ENCODE results near the gene PCMT1.
A peak's percentile ranks its signal among the peaks of the same experiment; 100 is the strongest.
"Not testable (repeated sequence)": the region's sequence is repeated elsewhere in the genome, so short reads cannot be mapped to it uniquely, and the experiment has no call there.

The PCMT1 gene

GRCh38 chr6:149823013-149823412 lies 73.5 kb downstream of the PCMT1 start:
- DNase-seq = no peak

- no peak for DNase-seq
Observed at GRCh38 chr6:149825292-149825691, 75.8 kb downstream of the PCMT1 start.

GRCh38 chr6:149830731-149831307 lies 81.3 kb downstream of the PCMT1 start:
- DNase-seq = peak; percentile 21

GRCh38 chr6:149831308-149831820 lies 81.8 kb downstream of the PCMT1 start:
- DNase-seq = no peak

- DNase-seq = no peak
Observed at GRCh38 chr6:149833651-149834050, 84.1 kb downstream of the PCMT1 start.

GRCh38 chr6:149834513-149835481 lies 85.3 kb downstream of the PCMT1 start:
- peak; percentile 53 for DNase-seq

GRCh38 chr6:149840345-149841075 lies 91.0 kb downstream of the PCMT1 start:
- peak; percentile 69 for DNase-seq

GRCh38 chr6:149842331-149842730 lies 92.8 kb downstream of the PCMT1 start:
- no peak for DNase-seq

GRCh38 chr6:149843051-149843633 lies 93.6 kb downstream of the PCMT1 start:
- DNase-seq = no peak

GRCh38 chr6:149844036-149844435 lies 94.5 kb downstream of the PCMT1 start:
- not testable (repeated sequence) for DNase-seq

- no peak for DNase-seq
Observed at GRCh38 chr6:149844480-149844879, 94.9 kb downstream of the PCMT1 start.

- DNase-seq = no peak
Observed at GRCh38 chr6:149845549-149845948, 96.0 kb downstream of the PCMT1 start.

- peak; percentile 69 for DNase-seq
Observed at GRCh38 chr6:149846321-149846720, 96.8 kb downstream of the PCMT1 start.

GRCh38 chr6:149847939-149848267 lies 98.4 kb downstream of the PCMT1 start:
- no peak for DNase-seq

GRCh38 chr6:149848343-149848742 lies 98.8 kb downstream of the PCMT1 start:
- DNase-seq = not testable (repeated sequence)

GRCh38 chr6:149851461-149852110 lies 102.0 kb downstream of the PCMT1 start:
- DNase-seq = no peak

GRCh38 chr6:149852180-149852579 lies 102.6 kb downstream of the PCMT1 start:
- DNase-seq = no peak

- no peak for DNase-seq
Observed at GRCh38 chr6:149852881-149853280, 103.3 kb downstream of the PCMT1 start.

- not testable (repeated sequence) for DNase-seq
Observed at GRCh38 chr6:149854017-149854416, 104.5 kb downstream of the PCMT1 start.

- no peak for DNase-seq
Observed at GRCh38 chr6:149854532-149854931, 105.0 kb downstream of the PCMT1 start.

GRCh38 chr6:149855040-149855654 lies 105.6 kb downstream of the PCMT1 start:
- peak; percentile 90 for DNase-seq

- no peak for DNase-seq
Observed at GRCh38 chr6:149855741-149856140, 106.2 kb downstream of the PCMT1 start.

All from amniotic stem cell (primary cell).